Measurements from ENCODE around the gene ABCA3. TPM values are rescaled to one million over a fixed set of nuclear protein-coding genes. Genes with fewer than 3 reads are reported as not detected.
A peak's percentile ranks its signal among the peaks of the same experiment; 100 is the strongest.

Gene ABCA3
- total RNA-seq, 2 donors from 2014 or later: 8.3 to 10.5 TPM

DNA sequence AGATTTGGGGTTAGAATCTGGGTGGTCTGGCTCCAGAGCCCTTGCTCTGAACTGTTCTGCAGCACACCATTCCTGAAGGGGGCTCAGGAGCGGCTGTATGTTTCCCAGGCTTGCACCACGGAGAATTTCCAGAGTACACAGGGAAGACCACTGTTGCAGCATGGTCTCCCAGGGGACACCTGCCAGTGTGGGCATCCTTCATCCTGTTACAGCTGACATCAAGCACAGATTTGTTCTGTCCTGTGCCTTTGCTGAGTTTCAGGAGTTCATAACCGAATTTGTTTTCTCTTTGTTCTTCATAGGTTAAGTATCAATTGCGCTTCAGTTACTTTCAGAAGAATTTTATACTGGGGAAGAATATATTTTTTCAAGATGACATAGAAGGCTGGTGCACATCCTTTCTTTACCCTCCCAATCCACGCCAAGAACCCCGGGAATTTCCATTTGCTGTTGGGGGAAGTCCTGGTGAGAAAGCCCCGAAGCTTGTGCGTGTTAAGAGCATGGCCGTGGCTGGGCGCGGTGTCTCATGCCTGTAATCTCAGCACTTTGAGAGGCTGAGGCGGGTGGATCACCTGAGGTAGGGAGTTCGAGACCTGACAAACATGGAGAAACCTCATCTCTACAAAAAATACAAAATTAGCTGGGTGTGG lies 26.3 kb upstream of the ABCA3 start:
- H3K4me3 Mint-ChIP-seq: no peak overlapping the region
- DNase-seq (no peak), ATAC-seq (peak; percentile 54)
- peaks cover 6% of the 10 kb centered on the region for H3K36me3 Mint-ChIP-seq (ENCODE audit: low read depth)
- no peak overlapping the region for H3K27ac Mint-ChIP-seq
- peaks cover 68% of the 10 kb centered on the region for H3K27me3 Mint-ChIP-seq
- no peaks in the 10 kb centered on the region for H3K9me3 ChIP-seq (ENCODE audit: control insufficient read depth, low read length, poor library complexity, severe bottlenecking)
- H3K4me1 Mint-ChIP-seq: no peaks in the 10 kb centered on the region

- Mint-ChIP-seq H3K4me3 (no peak overlapping the region), H3K27ac (no peak overlapping the region), H3K36me3 (ENCODE audit: low read depth) (peaks cover 7% of the 10 kb centered on the region), H3K4me1 (peaks cover 4% of the 10 kb centered on the region), H3K27me3 (peaks cover 68% of the 10 kb centered on the region)
- ATAC-seq (no peak), DNase-seq (no peak)
- H3K9me3 ChIP-seq (ENCODE audit: control insufficient read depth, low read length, poor library complexity, severe bottlenecking): no peaks in the 10 kb centered on the region
Measured at GRCh38 chr16:2365397-2366294, 25.1 kb upstream of the ABCA3 start.

- ATAC-seq (no peak), DNase-seq (no peak)
- H3K9me3 ChIP-seq (ENCODE audit: control insufficient read depth, low read length, poor library complexity, severe bottlenecking): no peaks in the 10 kb centered on the region
- peaks cover 4% of the 10 kb centered on the region for H3K4me1 Mint-ChIP-seq
- H3K4me3 Mint-ChIP-seq: no peak overlapping the region
- H3K36me3 Mint-ChIP-seq (ENCODE audit: low read depth): peaks cover 9% of the 10 kb centered on the region
- no peak overlapping the region for H3K27ac Mint-ChIP-seq
- peaks cover 68% of the 10 kb centered on the region for H3K27me3 Mint-ChIP-seq
Measured at GRCh38 chr16:2364638-2365210, 24.2 kb upstream of the ABCA3 start.

DNA sequence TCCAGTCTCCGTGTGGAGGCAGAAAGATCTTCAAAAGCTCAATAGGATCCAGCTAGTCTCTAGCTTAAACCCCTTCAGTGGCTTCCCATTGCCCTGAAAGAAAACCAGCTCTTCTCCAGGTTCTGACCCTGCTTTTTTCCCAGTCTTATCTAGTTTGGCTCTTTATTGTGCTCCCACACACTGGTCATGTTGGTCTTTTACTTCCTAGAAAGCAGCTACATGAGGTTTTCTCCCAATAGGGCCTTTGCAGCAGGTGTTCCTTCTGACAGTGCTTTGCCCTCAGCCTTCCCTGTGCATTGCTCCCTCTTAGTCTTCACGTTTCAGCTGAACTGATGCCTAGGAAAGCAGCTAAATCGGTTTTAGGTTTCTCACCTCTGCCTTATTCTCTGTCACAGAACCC lies 21.7 kb upstream of the ABCA3 start:
- Mint-ChIP-seq H3K4me1 (peaks cover 4% of the 10 kb centered on the region), H3K27me3 (peaks cover 61% of the 10 kb centered on the region), H3K27ac (no peak overlapping the region), H3K4me3 (no peak overlapping the region), H3K36me3 (ENCODE audit: low read depth) (peaks cover 9% of the 10 kb centered on the region)
- DNase-seq (no peak), ATAC-seq (no peak)
- H3K9me3 ChIP-seq (ENCODE audit: control insufficient read depth, low read length, poor library complexity, severe bottlenecking): no peaks in the 10 kb centered on the region

DNA sequence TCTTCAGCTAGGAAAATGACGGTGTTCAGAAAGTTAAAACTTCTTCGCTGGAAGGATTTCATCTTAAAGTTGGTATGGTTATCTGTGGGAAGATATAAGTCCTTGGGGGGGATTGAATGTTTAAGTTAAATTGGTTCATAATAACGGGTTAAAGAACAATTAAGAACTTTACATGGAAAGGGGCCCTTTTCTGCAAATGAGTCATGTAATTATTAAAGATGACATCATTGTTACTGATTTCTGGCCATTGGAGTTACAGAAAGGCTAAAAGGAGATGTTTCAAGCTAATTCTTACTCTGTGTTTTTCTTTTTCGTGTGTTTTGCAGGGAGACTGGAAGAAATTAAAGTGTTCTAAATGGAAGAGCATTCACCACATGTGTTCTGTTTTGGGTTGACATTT lies 20.6 kb upstream of the ABCA3 start:
- no peak overlapping the region for H3K27ac Mint-ChIP-seq
- no peak overlapping the region for H3K4me3 Mint-ChIP-seq
- peaks cover 52% of the 10 kb centered on the region for H3K27me3 Mint-ChIP-seq
- H3K36me3 Mint-ChIP-seq (ENCODE audit: low read depth): peaks cover 9% of the 10 kb centered on the region
- H3K9me3 ChIP-seq (ENCODE audit: control insufficient read depth, low read length, poor library complexity, severe bottlenecking): no peaks in the 10 kb centered on the region
- ATAC-seq (no peak), DNase-seq (no peak)
- H3K4me1 Mint-ChIP-seq: peaks cover 4% of the 10 kb centered on the region

- H3K4me1 Mint-ChIP-seq: peaks cover 4% of the 10 kb centered on the region
- DNase-seq (no peak), ATAC-seq (no peak)
- peaks cover 41% of the 10 kb centered on the region for H3K27me3 Mint-ChIP-seq
- no peaks in the 10 kb centered on the region for H3K9me3 ChIP-seq (ENCODE audit: control insufficient read depth, low read length, poor library complexity, severe bottlenecking)
- H3K4me3 Mint-ChIP-seq: no peak overlapping the region
- H3K27ac Mint-ChIP-seq: no peak overlapping the region
- H3K36me3 Mint-ChIP-seq (ENCODE audit: low read depth): peaks cover 9% of the 10 kb centered on the region
Measured at GRCh38 chr16:2359919-2360318, 19.4 kb upstream of the ABCA3 start.

DNA sequence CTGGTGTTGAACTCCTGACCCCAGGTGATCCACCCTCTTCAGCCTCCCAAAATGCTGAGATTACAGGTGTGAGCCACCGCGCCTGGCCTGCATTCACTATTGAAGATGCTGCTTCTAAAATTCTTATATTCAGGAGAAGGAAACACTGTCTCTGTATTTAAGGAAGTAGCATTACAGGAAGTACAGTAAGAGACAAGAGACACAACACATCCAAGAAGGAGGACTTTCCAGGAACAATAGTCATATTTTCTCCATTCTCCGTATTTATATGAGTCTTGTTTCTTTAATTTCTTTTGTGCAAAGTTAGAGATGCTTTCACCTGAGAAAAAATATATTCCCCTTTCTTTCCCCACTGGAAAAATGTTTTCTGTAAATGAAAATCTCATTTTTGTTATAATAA lies 18.3 kb upstream of the ABCA3 start:
- H3K4me3 Mint-ChIP-seq: no peak overlapping the region
- ATAC-seq: no peak
- DNase-seq: no peak
- peaks cover 9% of the 10 kb centered on the region for H3K36me3 Mint-ChIP-seq (ENCODE audit: low read depth)
- peaks cover 32% of the 10 kb centered on the region for H3K27me3 Mint-ChIP-seq
- H3K9me3 ChIP-seq (ENCODE audit: control insufficient read depth, low read length, poor library complexity, severe bottlenecking): no peaks in the 10 kb centered on the region
- peaks cover 4% of the 10 kb centered on the region for H3K4me1 Mint-ChIP-seq
- H3K27ac Mint-ChIP-seq: no peak overlapping the region

GRCh38 chr16:2357331-2357730 lies 16.8 kb upstream of the ABCA3 start:
- no peak for ATAC-seq
- Mint-ChIP-seq H3K4me1 (peaks cover 4% of the 10 kb centered on the region), H3K27me3 (peaks cover 32% of the 10 kb centered on the region), H3K4me3 (no peak overlapping the region), H3K27ac (no peak overlapping the region), H3K36me3 (ENCODE audit: low read depth) (peaks cover 9% of the 10 kb centered on the region)
- DNase-seq: no peak
- no peaks in the 10 kb centered on the region for H3K9me3 ChIP-seq (ENCODE audit: control insufficient read depth, low read length, poor library complexity, severe bottlenecking)

DNA sequence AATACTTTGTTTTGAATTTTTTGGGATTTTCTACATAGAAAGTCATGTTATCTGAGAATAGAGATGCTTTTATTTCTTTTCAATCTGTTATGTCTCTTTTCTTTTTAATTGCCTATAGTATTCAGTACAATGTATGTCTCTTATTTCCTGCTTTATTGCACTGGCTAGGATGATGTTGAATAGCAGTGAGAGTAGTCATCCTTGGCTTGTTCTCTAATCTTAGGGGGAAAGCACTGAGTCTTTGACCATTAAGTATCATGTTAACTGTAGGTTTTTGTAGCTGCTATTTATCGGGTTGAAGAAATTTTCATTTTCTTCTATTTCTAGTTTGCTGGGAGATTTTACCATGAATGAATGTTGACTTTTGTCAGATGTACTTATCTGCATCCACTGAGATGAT lies 10.0 kb upstream of the ABCA3 start:
- Mint-ChIP-seq H3K27ac (no peak overlapping the region), H3K4me1 (peaks cover 2% of the 10 kb centered on the region), H3K27me3 (peaks cover 7% of the 10 kb centered on the region), H3K4me3 (no peak overlapping the region), H3K36me3 (ENCODE audit: low read depth) (no peaks in the 10 kb centered on the region)
- DNase-seq (no peak), ATAC-seq (no peak)
- H3K9me3 ChIP-seq (ENCODE audit: control insufficient read depth, low read length, poor library complexity, severe bottlenecking): no peaks in the 10 kb centered on the region

DNA sequence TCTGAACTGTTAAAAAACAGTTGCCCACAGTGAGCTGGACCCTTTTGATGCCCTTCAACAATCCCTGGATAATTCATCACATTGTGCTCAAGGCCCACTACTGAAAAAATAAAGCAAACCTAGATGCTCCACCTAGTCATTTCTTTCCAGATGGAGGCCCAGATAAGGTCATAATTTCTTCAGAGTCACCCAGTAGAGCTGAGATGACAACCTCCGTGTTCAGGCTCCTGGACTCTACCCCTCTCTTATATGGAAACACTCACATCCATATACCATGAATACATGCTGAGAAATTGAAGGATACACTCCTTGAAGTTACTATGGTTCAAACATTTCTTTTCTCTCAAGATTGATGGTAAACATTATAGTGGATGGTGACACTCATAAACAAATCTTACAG lies 2.7 kb upstream of the ABCA3 start:
- H3K9me3 ChIP-seq (ENCODE audit: control insufficient read depth, low read length, poor library complexity, severe bottlenecking): no peaks in the 10 kb centered on the region
- peak overlapping the region; percentile 34 for H3K27ac Mint-ChIP-seq
- H3K36me3 Mint-ChIP-seq (ENCODE audit: low read depth): peaks cover 2% of the 10 kb centered on the region
- H3K4me3 Mint-ChIP-seq: no peak overlapping the region
- DNase-seq (no peak), ATAC-seq (no peak)
- no peaks in the 10 kb centered on the region for H3K27me3 Mint-ChIP-seq
- H3K4me1 Mint-ChIP-seq: peaks cover 10% of the 10 kb centered on the region

DNA sequence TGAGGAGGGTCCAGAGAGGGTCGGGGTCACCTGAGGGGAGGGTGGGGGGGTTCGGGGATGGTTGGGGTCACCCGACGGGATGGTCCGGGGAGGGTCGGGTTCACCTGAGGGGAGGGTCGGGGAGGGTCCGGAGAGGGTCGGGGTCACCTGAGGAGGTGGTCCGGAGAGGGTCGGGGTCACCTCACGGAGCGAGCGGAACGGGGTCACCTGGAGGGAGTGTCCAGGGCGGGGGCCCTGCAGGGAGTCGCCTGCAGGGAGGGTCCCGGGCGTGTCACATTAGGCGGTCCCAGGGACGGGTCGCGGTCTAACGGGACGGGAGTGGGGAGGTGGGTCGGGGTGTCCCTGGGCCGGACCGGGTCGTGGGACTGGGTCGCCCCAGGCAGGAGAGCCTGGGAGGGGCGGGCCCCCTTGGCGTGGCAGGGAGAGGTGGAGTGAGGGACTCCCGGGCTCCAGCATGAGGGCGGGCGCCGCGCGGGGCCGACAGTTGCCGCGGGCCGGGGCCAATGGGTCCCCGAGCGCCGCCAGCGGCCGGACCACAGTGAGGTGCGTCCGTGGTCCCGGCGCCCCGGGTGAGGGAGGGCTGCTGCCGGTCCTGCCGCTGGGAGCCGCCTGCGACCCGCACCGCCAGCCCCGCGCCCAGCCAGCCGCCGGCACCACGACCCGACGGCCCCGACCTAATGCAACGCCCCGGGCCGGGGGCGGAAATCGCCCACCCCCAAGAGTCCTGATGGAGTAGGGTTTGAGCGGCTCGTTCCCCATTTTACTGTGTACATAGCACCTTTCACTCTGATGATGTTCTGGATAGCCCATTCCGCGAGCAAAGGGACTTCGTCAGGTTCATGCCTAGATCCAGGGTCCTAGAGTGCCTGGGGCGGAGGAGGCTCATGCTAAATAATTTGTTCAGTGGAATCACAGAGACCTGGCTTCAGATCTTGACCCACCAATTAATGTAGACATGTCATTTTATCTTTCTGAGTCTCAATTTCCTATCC lies 1.2 kb upstream of the ABCA3 start:
- no peaks in the 10 kb centered on the region for H3K27me3 Mint-ChIP-seq
- no peak overlapping the region for H3K27ac Mint-ChIP-seq
- no peaks in the 10 kb centered on the region for H3K9me3 ChIP-seq (ENCODE audit: control insufficient read depth, low read length, poor library complexity, severe bottlenecking)
- ATAC-seq: no peak
- H3K4me3 Mint-ChIP-seq: peak overlapping the region; percentile 41
- DNase-seq: peak in 1 of 3 donors; percentile 11
- H3K4me1 Mint-ChIP-seq: peaks cover 13% of the 10 kb centered on the region
- peaks cover 2% of the 10 kb centered on the region for H3K36me3 Mint-ChIP-seq (ENCODE audit: low read depth)

DNA sequence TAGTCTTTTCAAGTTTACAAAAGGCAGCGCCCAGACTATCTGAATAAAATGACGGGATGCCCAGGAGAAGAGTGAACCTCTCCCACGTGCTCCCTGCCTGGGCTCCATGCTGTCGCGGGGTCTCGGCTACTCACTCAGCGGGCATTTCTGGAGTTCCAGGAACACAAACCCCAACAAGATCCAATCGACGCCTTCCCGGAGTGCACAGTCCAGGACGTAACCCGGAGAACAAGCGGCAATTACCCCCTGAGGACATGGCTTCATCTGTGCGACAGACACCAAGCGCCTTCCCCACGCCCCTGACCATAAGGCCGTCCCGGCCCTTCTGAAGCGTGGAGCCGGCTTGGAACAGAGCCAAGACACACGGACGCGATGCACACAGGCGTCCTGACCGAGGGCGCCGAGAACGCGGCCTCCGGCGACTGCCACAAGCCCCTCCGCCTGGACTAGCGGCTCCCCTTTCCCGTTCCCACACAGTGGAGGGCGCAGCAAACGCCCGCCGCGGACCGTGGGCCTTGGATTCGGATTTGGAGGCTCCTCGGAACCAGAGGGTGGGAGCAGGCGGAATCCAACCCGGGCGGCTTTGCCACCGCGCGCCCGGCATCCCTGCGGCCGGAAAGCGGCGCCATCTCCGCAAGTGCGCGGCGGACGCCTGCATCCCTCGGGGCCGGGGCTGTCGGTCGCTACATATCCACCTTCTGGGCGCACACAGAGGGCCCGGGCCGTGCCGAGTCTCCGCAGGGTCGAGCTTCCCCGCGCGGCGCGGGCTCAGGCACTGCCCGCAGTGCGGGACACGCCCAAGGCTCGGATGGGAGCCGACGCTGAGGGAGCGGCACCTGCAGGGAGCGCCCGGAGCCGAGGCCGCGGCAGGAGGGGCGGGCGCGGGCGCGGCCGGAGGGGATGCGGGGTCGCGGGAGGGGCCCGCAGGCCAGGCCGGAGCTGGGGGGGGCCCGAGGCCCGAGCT lies 725 bp downstream of the ABCA3 start:
- DNase-seq: peak; percentile 22 to 30 (median 29)

More for the DNA sequence above, 725 bp downstream of the ABCA3 start:
- Mint-ChIP-seq H3K4me1 (peaks cover 13% of the 10 kb centered on the region), H3K27me3 (no peaks in the 10 kb centered on the region), H3K36me3 (ENCODE audit: low read depth) (peaks cover 2% of the 10 kb centered on the region), H3K27ac (peak overlapping the region; percentile 39), H3K4me3 (peak overlapping the region; percentile 90)
- H3K9me3 ChIP-seq (ENCODE audit: control insufficient read depth, low read length, poor library complexity, severe bottlenecking): no peaks in the 10 kb centered on the region
- peak; percentile 50 for ATAC-seq
